Loucy (cell line): ENCODE results near the gene USP53.

ENCODE experiments used
- H2AFZ ChIP-seq: fragments of 200-600 bp; sonication (generic); 2 replicates; pipeline ENCODE4 v1.6.0; 2016; ENCODE audit warnings: antibody characterized with exemption, mild to moderate bottlenecking, low read length, moderate library complexity
- H3F3A ChIP-seq: fragments of 200-600 bp; 2 replicates; pipeline ENCODE4 v1.6.0; 2016; ENCODE audit warnings: antibody characterized with exemption, low read depth, mild to moderate bottlenecking
- H3K27me3 ChIP-seq: fragments of 200-600 bp; sonication (generic); 2 replicates; pipeline ENCODE4 v1.6.1; 2014; ENCODE audit warnings: low read length, mild to moderate bottlenecking; ENCODE audit not compliant: insufficient read depth, poor library complexity, severe bottlenecking
- H3K36me3 ChIP-seq: fragments of 200-600 bp; sonication (generic); 2 replicates; pipeline ENCODE4 v1.6.1; 2016; ENCODE audit warnings: low read length; ENCODE audit not compliant: insufficient read depth
- H3K4me1 ChIP-seq: fragments of 200-600 bp; sonication (generic); 2 replicates; pipeline ENCODE4 v1.5.1; 2014; ENCODE audit warnings: low read length, mild to moderate bottlenecking; ENCODE audit not compliant: insufficient read depth, poor library complexity, severe bottlenecking
- H3K4me2 ChIP-seq: fragments of 200-600 bp; sonication (generic); 2 replicates; pipeline ENCODE4 v1.6.0; 2014; ENCODE audit warnings: antibody characterized with exemption, low read length, low read depth, mild to moderate bottlenecking; ENCODE audit not compliant: poor library complexity, severe bottlenecking
- H3K4me3 ChIP-seq: fragments of 200-600 bp; sonication (generic); 2 replicates; pipeline ENCODE4 v1.5.1; 2014; ENCODE audit warnings: low read length, mild to moderate bottlenecking, mixed read lengths; ENCODE audit not compliant: poor library complexity, severe bottlenecking
- H3K79me2 ChIP-seq: fragments of 200-600 bp; sonication (generic); 2 replicates; pipeline ENCODE4 v1.6.1; 2014; ENCODE audit warnings: low read length; ENCODE audit not compliant: insufficient read depth
- H3K9ac ChIP-seq: fragments of 200-600 bp; sonication (generic); 2 replicates; pipeline ENCODE4 v1.6.0; 2014; ENCODE audit warnings: mild to moderate bottlenecking, low read depth, low read length, moderate library complexity; ENCODE audit not compliant: poor library complexity, severe bottlenecking
- H3K9me2 ChIP-seq: fragments of 200-600 bp; sonication (generic); replicated peaks from 2 replicates; pipeline ENCODE4 v1.6.1; 2016; ENCODE audit warnings: low read depth, low read length, mixed read lengths
- H3K9me3 ChIP-seq: fragments of 200-600 bp; sonication (generic); 2 replicates; pipeline ENCODE4 v1.6.1; 2014; ENCODE audit warnings: mild to moderate bottlenecking, antibody characterized with exemption, low read length, low read depth; ENCODE audit not compliant: insufficient read depth
- H4K20me1 ChIP-seq: fragments of 200-600 bp; sonication (generic); 2 replicates; pipeline ENCODE4 v1.6.0; 2014; ENCODE audit warnings: antibody characterized with exemption, low read length, mild to moderate bottlenecking; ENCODE audit not compliant: insufficient read depth, poor library complexity, severe bottlenecking
- CTCF ChIP-seq: fragments of 200-600 bp; sonication (generic); conservative IDR thresholded peaks from 2 replicates; pipeline ENCODE4 v1.5.1; 2014; ENCODE audit warnings: mild to moderate bottlenecking, antibody characterized with exemption, low read length
- EZH2phosphoT487 ChIP-seq: fragments of 200-600 bp; IDR thresholded peaks from 2 replicates; pipeline ENCODE4 v1.6.1; 2018; ENCODE audit warnings: antibody characterized with exemption, mild to moderate bottlenecking, moderate library complexity, borderline replicate concordance

The USP53 gene

DNA sequence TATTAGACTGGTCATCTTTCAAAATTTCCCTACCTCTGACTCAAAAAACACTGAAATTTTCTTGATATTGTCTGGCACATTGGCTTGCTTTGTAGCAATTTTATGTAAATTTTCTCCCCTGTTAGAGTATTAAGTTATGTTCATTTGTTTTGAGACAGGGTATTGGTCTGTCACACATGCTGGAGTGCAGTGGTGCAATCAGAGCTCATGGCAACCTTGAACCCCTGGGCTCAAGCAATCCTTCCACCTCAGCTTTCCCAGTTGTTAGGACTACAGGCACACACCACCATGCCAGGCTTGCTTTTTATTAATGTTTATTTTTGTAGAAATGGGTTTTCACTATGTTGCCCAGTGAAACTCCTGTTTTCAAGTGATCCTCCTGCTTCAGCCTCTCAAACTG is 91.9 kb downstream of the USP53 start:
- H3K36me3 ChIP-seq, result no peaks in the 10 kb centered on the region
- H3K4me3 ChIP-seq, result no peak overlapping the region
- H3K4me2 ChIP-seq, result no peak overlapping the region
- H3K9me2 ChIP-seq, result no peaks in the 10 kb centered on the region
- H3F3A ChIP-seq, result peaks cover 6% of the 10 kb centered on the region; the same call in 1 of the 2 replicates
- H3K27me3 ChIP-seq, result no peaks in the 10 kb centered on the region
- H3K4me1 ChIP-seq, result peaks cover 16% of the 10 kb centered on the region
- peaks cover 1% of the 10 kb centered on the region for H4K20me1 ChIP-seq
- H3K9ac ChIP-seq, result no peak overlapping the region
- H2AFZ ChIP-seq, result no peak overlapping the region
- H3K9me3 ChIP-seq, result no peaks in the 10 kb centered on the region
- TF ChIP-seq EZH2phosphoT487 (no peak), CTCF (no peak)
- peaks cover 9% of the 10 kb centered on the region for H3K79me2 ChIP-seq

DNA sequence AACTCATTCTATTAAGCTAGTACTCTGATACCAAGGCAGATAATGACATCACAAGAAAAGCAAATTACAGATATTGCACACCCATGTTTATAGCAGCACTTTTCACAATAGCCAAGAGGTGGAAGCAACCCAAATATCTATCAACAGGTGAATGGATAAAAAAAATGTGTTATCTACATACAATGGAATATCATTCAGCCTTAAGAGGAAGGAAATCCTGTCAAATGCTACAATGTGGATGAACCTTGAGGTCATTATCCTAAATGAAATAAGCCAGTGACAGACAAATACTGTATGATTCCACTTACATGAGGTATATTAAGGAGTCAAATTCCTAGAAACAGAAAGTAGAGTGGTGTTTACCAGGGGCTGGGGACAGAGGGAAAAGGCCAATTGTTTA is 95.1 kb downstream of the USP53 start:
- no peak for TF ChIP-seq EZH2phosphoT487
- no peak for TF ChIP-seq CTCF
- no peak overlapping the region for H3K9ac ChIP-seq

DNA sequence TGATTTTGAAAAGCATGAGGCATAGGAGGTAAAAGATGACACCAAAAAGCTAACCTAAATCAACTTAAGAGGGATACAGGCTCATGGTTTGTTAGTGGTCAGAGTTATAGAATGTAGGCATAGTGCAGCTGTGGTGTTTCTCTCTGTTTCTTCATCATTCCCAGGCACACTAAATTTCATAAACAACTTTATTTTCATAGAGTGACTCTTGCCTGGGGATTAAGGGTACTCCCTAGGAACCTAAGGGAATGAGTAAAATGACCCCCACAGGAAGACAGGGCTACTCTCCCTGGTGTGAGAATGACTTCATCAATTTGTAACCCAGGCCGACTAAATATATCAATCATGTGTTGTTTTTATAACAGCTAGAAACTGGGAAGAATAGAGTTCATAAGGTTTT is 98.3 kb downstream of the USP53 start:
- H3K4me2 ChIP-seq, result no peak overlapping the region
- no peaks in the 10 kb centered on the region for H3K36me3 ChIP-seq
- H3K9me3 ChIP-seq, result no peaks in the 10 kb centered on the region
- H3K27me3 ChIP-seq, result no peaks in the 10 kb centered on the region
- TF ChIP-seq CTCF, result no peak
- no peak for TF ChIP-seq EZH2phosphoT487
- no peaks in the 10 kb centered on the region for H3F3A ChIP-seq
- no peaks in the 10 kb centered on the region for H4K20me1 ChIP-seq
- no peaks in the 10 kb centered on the region for H3K79me2 ChIP-seq
- no peak overlapping the region for H3K4me3 ChIP-seq
- no peak overlapping the region for H2AFZ ChIP-seq
- H3K9ac ChIP-seq, result no peak overlapping the region
- peaks cover 4% of the 10 kb centered on the region for H3K4me1 ChIP-seq
- H3K9me2 ChIP-seq, result no peaks in the 10 kb centered on the region

More for the DNA sequence above, 95.1 kb downstream of the USP53 start:
- Histone ChIP-seq H3K9me2 (no peaks in the 10 kb centered on the region), H3K4me2 (no peak overlapping the region), H3K27me3 (no peaks in the 10 kb centered on the region), H3K9me3 (no peaks in the 10 kb centered on the region), H4K20me1 (no peaks in the 10 kb centered on the region), H3F3A (no peaks in the 10 kb centered on the region), H3K36me3 (no peaks in the 10 kb centered on the region), H3K79me2 (no peaks in the 10 kb centered on the region), H3K4me1 (peaks cover 4% of the 10 kb centered on the region), H2AFZ (no peak overlapping the region), H3K4me3 (no peak overlapping the region)
